ENCODE data around the gene SSPN. TPM values are rescaled to one million over a fixed set of nuclear protein-coding genes. Genes with fewer than 3 reads are reported as not detected.

SSPN gene
- polyA plus RNA-seq, 1 donor from 2014 or later = 0.26 TPM

GRCh38 chr12:26204612-26205289, 9.4 kb downstream of the SSPN start:
- Histone ChIP-seq H3K9ac (ENCODE audit: low read length) (no peak overlapping the region), H3F3A (ENCODE audit: insufficient read depth, low read length, poor library complexity, severe bottlenecking) (no peaks in the 10 kb centered on the region), H4K20me1 (ENCODE audit: insufficient read depth) (no peaks in the 10 kb centered on the region), H3K4me3 (ENCODE audit: low read length) (no peak overlapping the region), H3K9me3 (ENCODE audit: low read length) (no peaks in the 10 kb centered on the region), H3K36me3 (ENCODE audit: insufficient read depth, low read length) (no peaks in the 10 kb centered on the region), H3K27ac (ENCODE audit: low read length) (no peak overlapping the region), H2AFZ (ENCODE audit: low read depth, low read length) (no peak overlapping the region), H3K27me3 (ENCODE audit: insufficient read depth, low read depth, low read length) (no peaks in the 10 kb centered on the region), H3K4me2 (ENCODE audit: low read length) (no peak overlapping the region), H3K79me2 (replicated peaks; ENCODE audit: insufficient read depth, low read length) (no peaks in the 10 kb centered on the region), H3K9me2 (ENCODE audit: insufficient read depth, low read length) (no peaks in the 10 kb centered on the region)
- TF ChIP-seq SMC3 (conservative IDR thresholded peaks at IDR 0.05; ENCODE audit: poor library complexity) (no peak), POLR2AphosphoS5 (IDR thresholded peaks at IDR 0.05) (no peak), RAD21 (conservative IDR thresholded peaks at IDR 0.05) (no peak), CTCF (IDR thresholded peaks at IDR 0.05; ENCODE audit: poor library complexity, severe bottlenecking) (no peak), EP300 (conservative IDR thresholded peaks at IDR 0.05; ENCODE audit: poor library complexity, severe bottlenecking) (no peak), MXI1 (conservative IDR thresholded peaks at IDR 0.05; ENCODE audit: poor library complexity, severe bottlenecking) (no peak), EZH2 (IDR thresholded peaks at IDR 0.05; ENCODE audit: borderline replicate concordance, insufficient read depth, low read length, poor library complexity, severe bottlenecking) (no peak), REST (IDR thresholded peaks at IDR 0.05; ENCODE audit: borderline replicate concordance) (no peak), TAF1 (IDR thresholded peaks at IDR 0.05; ENCODE audit: low read depth) (no peak)

DNA sequence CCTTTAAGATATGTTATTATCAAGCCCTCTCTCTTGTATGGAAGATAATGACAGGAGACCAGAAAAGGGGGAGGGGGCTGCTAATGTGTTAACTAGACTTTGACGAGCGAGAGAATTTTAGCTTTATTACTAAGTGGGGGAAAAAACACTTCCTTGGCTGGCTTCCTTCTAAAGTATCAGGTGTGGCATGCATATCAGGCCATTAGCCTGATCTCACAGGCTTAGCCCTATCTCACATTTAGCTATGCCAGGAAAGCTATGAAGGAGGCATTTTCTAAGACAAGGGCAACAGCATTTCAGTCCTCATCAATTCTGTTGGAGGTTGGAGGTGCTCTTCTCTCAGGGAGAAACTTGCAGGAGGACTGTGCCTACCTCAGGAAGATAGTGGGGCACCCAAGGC, 9.9 kb downstream of the SSPN start:
- no peak overlapping the region for H3K27ac ChIP-seq (ENCODE audit: low read length)
- no peak overlapping the region for H3K9ac ChIP-seq (ENCODE audit: low read length)
- no peak overlapping the region for H3K4me2 ChIP-seq (ENCODE audit: low read length)
- no peak overlapping the region for H2AFZ ChIP-seq (ENCODE audit: low read depth, low read length)
- no peaks in the 10 kb centered on the region for H3K79me2 ChIP-seq (replicated peaks; ENCODE audit: insufficient read depth, low read length)
- no peaks in the 10 kb centered on the region for H3F3A ChIP-seq (ENCODE audit: insufficient read depth, low read length, poor library complexity, severe bottlenecking)
- no peaks in the 10 kb centered on the region for H3K27me3 ChIP-seq (ENCODE audit: insufficient read depth, low read depth, low read length)
- H3K9me3 ChIP-seq (ENCODE audit: low read length) = no peaks in the 10 kb centered on the region
- no peak overlapping the region for H3K4me3 ChIP-seq (ENCODE audit: low read length)
- no peaks in the 10 kb centered on the region for H3K9me2 ChIP-seq (ENCODE audit: insufficient read depth, low read length)
- no peak for TF ChIP-seq RAD21 (conservative IDR thresholded peaks at IDR 0.05)
- TF ChIP-seq REST (IDR thresholded peaks at IDR 0.05; ENCODE audit: borderline replicate concordance) = no peak
- TF ChIP-seq EZH2 (IDR thresholded peaks at IDR 0.05; ENCODE audit: borderline replicate concordance, insufficient read depth, low read length, poor library complexity, severe bottlenecking) = no peak
- no peak for TF ChIP-seq SMC3 (conservative IDR thresholded peaks at IDR 0.05; ENCODE audit: poor library complexity)
- TF ChIP-seq POLR2AphosphoS5 (IDR thresholded peaks at IDR 0.05) = no peak
- no peak for TF ChIP-seq MXI1 (conservative IDR thresholded peaks at IDR 0.05; ENCODE audit: poor library complexity, severe bottlenecking)
- TF ChIP-seq CTCF (IDR thresholded peaks at IDR 0.05; ENCODE audit: poor library complexity, severe bottlenecking) = no peak
- TF ChIP-seq TAF1 (IDR thresholded peaks at IDR 0.05; ENCODE audit: low read depth) = no peak
- no peak for TF ChIP-seq EP300 (conservative IDR thresholded peaks at IDR 0.05; ENCODE audit: poor library complexity, severe bottlenecking)
- no peaks in the 10 kb centered on the region for H3K36me3 ChIP-seq (ENCODE audit: insufficient read depth, low read length)
- H4K20me1 ChIP-seq (ENCODE audit: insufficient read depth) = no peaks in the 10 kb centered on the region

Data from neural cell (in vitro differentiated cells).